CD8-positive, alpha-beta memory T cell (primary cell): Measurements from ENCODE around the gene ELOVL5. TPM values are rescaled to one million over a fixed set of nuclear protein-coding genes. Genes with fewer than 3 reads are reported as not detected.

Source experiments
- CTCF ChIA-PET: fragments of 350-600 bp; sonication (Branson Sonifier 250); formaldehyde crosslinking; loops from one replicate; lab custom pipeline; 2021; ENCODE audit warnings: antibody characterized with exemption; lab: Charles Lee
- POLR2A ChIA-PET: fragments of 350-600 bp; sonication (Branson Sonifier 250); formaldehyde crosslinking; loops from one replicate; lab custom pipeline; 2021; ENCODE audit warnings: antibody characterized with exemption; lab: Charles Lee
- DNase-seq, 5 donors: peaks; one replicate each; pipeline versions ENCODE4 v3.0.0 to v3.0.0-alpha.2; 2020 to 2022; ENCODE audit warnings: mixed read lengths in 1 of 5
- H3K27ac ChIP-seq: one replicate; pipeline ENCODE4 v1.7.0; 2013; ENCODE audit warnings: low read depth, mild to moderate bottlenecking, low read length, moderate library complexity
- H3K27me3 ChIP-seq: 2 replicates; pipeline ENCODE4 v1.7.0; 2013; ENCODE audit warnings: low read length, mild to moderate bottlenecking; ENCODE audit not compliant: insufficient read depth, poor library complexity, severe bottlenecking
- H3K36me3 ChIP-seq: 2 replicates; pipeline ENCODE4 v1.7.0; 2013; ENCODE audit warnings: mild to moderate bottlenecking, low read length, moderate library complexity; ENCODE audit not compliant: insufficient read depth
- H3K4me1 ChIP-seq: 2 replicates; pipeline ENCODE4 v1.7.0; 2013; ENCODE audit warnings: mild to moderate bottlenecking, low read length, moderate library complexity; ENCODE audit not compliant: insufficient read depth
- H3K4me3 ChIP-seq: 2 replicates; pipeline ENCODE4 v1.7.0; 2013; ENCODE audit warnings: mild to moderate bottlenecking, low read length
- H3K9me3 ChIP-seq: 2 replicates; pipeline ENCODE4 v1.7.0; 2013; ENCODE audit warnings: mild to moderate bottlenecking, low read length
- H3K27ac Mint-ChIP-seq, 8 donors: one replicate each; pipeline ENCODE4 v1.8.0; 2020 to 2021; ENCODE audit warnings: mixed read lengths in 8 of 8, mild to moderate bottlenecking in 6 of 8, inconsistent platforms in 3 of 8, moderate library complexity in 3 of 8
- H3K27me3 Mint-ChIP-seq, 2 donors: one replicate each; pipeline ENCODE4 v1.8.0; 2020 to 2021; ENCODE audit warnings: mixed read lengths in 2 of 2, mild to moderate bottlenecking in 1 of 2, moderate library complexity in 1 of 2
- H3K36me3 Mint-ChIP-seq, 3 donors: one replicate each; pipeline ENCODE4 v1.8.0; 2020 to 2021; ENCODE audit warnings: mixed read lengths in 3 of 3, inconsistent platforms in 1 of 3, mild to moderate bottlenecking in 1 of 3
- H3K4me1 Mint-ChIP-seq, 3 donors: one replicate each; pipeline ENCODE4 v1.8.0; 2020 to 2021; ENCODE audit warnings: mixed read lengths in 3 of 3, inconsistent platforms in 1 of 3, mild to moderate bottlenecking in 1 of 3
- H3K4me3 Mint-ChIP-seq, 7 donors: one replicate each; pipeline ENCODE4 v1.8.0; 2020 to 2021; ENCODE audit warnings: mixed read lengths in 7 of 7, mild to moderate bottlenecking in 6 of 7, moderate library complexity in 4 of 7, inconsistent platforms in 2 of 7
- H3K9me3 Mint-ChIP-seq, 5 donors: one replicate each; pipeline ENCODE4 v1.8.0; 2020 to 2022; ENCODE audit warnings: mixed read lengths in 5 of 5, mild to moderate bottlenecking in 3 of 5, moderate library complexity in 2 of 5, inconsistent platforms in 1 of 5
- polyA plus RNA-seq: library from polyadenylated mRNA; unstranded; fragments of 300-500 nt; fragmentation: Illumina TruSeq; gene quantifications from one replicate; pipeline ENCODE4 v1.2.3, GENCODE V29; 2021
- total RNA-seq, 2 experiments: library from RNA; stranded (reverse); gene quantifications; one replicate each; pipeline ENCODE4 v1.2.3, GENCODE V29; 2021

ELOVL5 gene
- total and polyA plus RNA-seq, 3 experiments from 2014 or later: 96.9 to 124 (median 117) TPM

GRCh38 chr6:53327017-53327395 lies 21.7 kb downstream of the ELOVL5 start:
- peak overlapping the region; percentile 19 to 90 (median 58) for H3K27ac Mint-ChIP-seq
- Histone ChIP-seq H3K4me3 (no peak overlapping the region), H3K27ac (no peak overlapping the region), H3K9me3 (no peaks in the 10 kb centered on the region), H3K4me1 (peaks cover 53% of the 10 kb centered on the region), H3K36me3 (no peaks in the 10 kb centered on the region), H3K27me3 (no peaks in the 10 kb centered on the region)
- ChIA-PET POLR2A (no interaction called here), CTCF (no interaction called here)
- peaks cover 0 to 2% (median 0%) of the 10 kb centered on the region in 5 donors for H3K9me3 Mint-ChIP-seq
- peaks cover 0 to 1% of the 10 kb centered on the region in 2 donors for H3K27me3 Mint-ChIP-seq
- peak overlapping the region in 4 of 7 donors; percentile 4 to 13 (median 6) for H3K4me3 Mint-ChIP-seq
- DNase-seq: no peak
- peaks cover 0 to 31% (median 12%) of the 10 kb centered on the region in 3 donors for H3K36me3 Mint-ChIP-seq
- peaks cover 75 to 85% (median 81%) of the 10 kb centered on the region in 3 donors for H3K4me1 Mint-ChIP-seq

- H3K4me3 Mint-ChIP-seq: peak overlapping the region in 2 of 7 donors; percentile 44 to 50
- peak overlapping the region; percentile 43 to 90 (median 69) for H3K27ac Mint-ChIP-seq
Observed at GRCh38 chr6:53326372-53327016, 22.3 kb downstream of the ELOVL5 start.

GRCh38 chr6:53325785-53326184 lies 23.0 kb downstream of the ELOVL5 start:
- H3K36me3 ChIP-seq: peaks cover 4% of the 10 kb centered on the region
- H3K4me3 Mint-ChIP-seq: peak overlapping the region in 4 of 7 donors; percentile 1 to 38 (median 15)
- peaks cover 54% of the 10 kb centered on the region for H3K4me1 ChIP-seq
- no peaks in the 10 kb centered on the region for H3K9me3 Mint-ChIP-seq
- no peaks in the 10 kb centered on the region for H3K9me3 ChIP-seq
- no peak for DNase-seq
- H3K27ac ChIP-seq: no peak overlapping the region
- no peaks in the 10 kb centered on the region for H3K27me3 ChIP-seq
- H3K4me3 ChIP-seq: no peak overlapping the region
- peak overlapping the region; percentile 13 to 85 (median 47) for H3K27ac Mint-ChIP-seq
- peaks cover 73 to 85% (median 81%) of the 10 kb centered on the region in 3 donors for H3K4me1 Mint-ChIP-seq
- peaks cover 0 to 1% of the 10 kb centered on the region in 2 donors for H3K27me3 Mint-ChIP-seq
- CTCF ChIA-PET: no interaction called here
- H3K36me3 Mint-ChIP-seq: peaks cover 0 to 31% (median 12%) of the 10 kb centered on the region in 3 donors
- POLR2A ChIA-PET: no interaction called here

More at GRCh38 chr6:53326372-53327016, 22.3 kb downstream of the ELOVL5 start:
- Mint-ChIP-seq H3K36me3 (peaks cover 0 to 30% (median 12%) of the 10 kb centered on the region in 3 donors), H3K4me1 (peaks cover 73 to 85% (median 81%) of the 10 kb centered on the region in 3 donors), H3K9me3 (no peaks in the 10 kb centered on the region), H3K27me3 (peaks cover 0 to 1% of the 10 kb centered on the region in 2 donors)
- Histone ChIP-seq H3K27ac (no peak overlapping the region), H3K27me3 (no peaks in the 10 kb centered on the region), H3K36me3 (no peaks in the 10 kb centered on the region), H3K9me3 (no peaks in the 10 kb centered on the region), H3K4me1 (peaks cover 53% of the 10 kb centered on the region), H3K4me3 (no peak overlapping the region)
- DNase-seq: no peak
- POLR2A ChIA-PET: no interaction called here
- CTCF ChIA-PET: no interaction called here

- Mint-ChIP-seq H3K36me3 (peaks cover 0 to 30% (median 12%) of the 10 kb centered on the region in 3 donors), H3K27ac (peak overlapping the region; percentile 4 to 86 (median 64)), H3K4me3 (peak overlapping the region in 5 of 7 donors; percentile 35 to 45 (median 42)), H3K4me1 (peaks cover 65 to 85% (median 83%) of the 10 kb centered on the region in 3 donors), H3K9me3 (no peaks in the 10 kb centered on the region), H3K27me3 (peaks cover 0 to 1% of the 10 kb centered on the region in 2 donors)
- no peak overlapping the region for H3K4me3 ChIP-seq
- peaks cover 39% of the 10 kb centered on the region for H3K4me1 ChIP-seq
- POLR2A ChIA-PET: interaction anchor here (0.5 to 2.6 kb wide), 7 partner anchors 12 to 86 kb away, joined by 3 to 8 read pairs (median 3); no protein-coding TSS in a partner anchor
- H3K9me3 ChIP-seq: no peaks in the 10 kb centered on the region
- CTCF ChIA-PET: interaction anchor here (0.6 to 1.5 kb wide), 8 partner anchors 8 to 506 kb away, joined by 3 to 6 read pairs (median 3); no protein-coding TSS in a partner anchor
- H3K27ac ChIP-seq: no peak overlapping the region
- no peak for DNase-seq
- H3K36me3 ChIP-seq: peaks cover 4% of the 10 kb centered on the region
- H3K27me3 ChIP-seq: no peaks in the 10 kb centered on the region
Observed at GRCh38 chr6:53322188-53323029, 26.3 kb downstream of the ELOVL5 start.

GRCh38 chr6:53321701-53322100 lies 27.0 kb downstream of the ELOVL5 start:
- Histone ChIP-seq H3K27me3 (no peaks in the 10 kb centered on the region), H3K4me3 (no peak overlapping the region), H3K4me1 (peaks cover 32% of the 10 kb centered on the region), H3K36me3 (peaks cover 4% of the 10 kb centered on the region), H3K27ac (no peak overlapping the region), H3K9me3 (no peaks in the 10 kb centered on the region)
- Mint-ChIP-seq H3K27ac (peak overlapping the region in 7 of 8 donors; percentile 13 to 86 (median 47)), H3K4me3 (no peak overlapping the region), H3K27me3 (peaks cover 0 to 1% of the 10 kb centered on the region in 2 donors), H3K9me3 (no peaks in the 10 kb centered on the region), H3K4me1 (peaks cover 64 to 85% (median 83%) of the 10 kb centered on the region in 3 donors), H3K36me3 (peaks cover 0 to 24% (median 8%) of the 10 kb centered on the region in 3 donors)
- ChIA-PET POLR2A (interaction anchor here (0.6 to 2.6 kb wide), 3 partner anchors 12 to 44 kb away, joined by 3 to 8 read pairs (median 4); no protein-coding TSS in a partner anchor), CTCF (interaction anchor here (1.0 to 1.5 kb wide), 4 partner anchors 9 to 27 kb away, joined by 3 to 6 read pairs (median 4); no protein-coding TSS in a partner anchor)
- no peak for DNase-seq

- Histone ChIP-seq H3K27me3 (no peaks in the 10 kb centered on the region), H3K9me3 (no peaks in the 10 kb centered on the region), H3K4me3 (no peak overlapping the region), H3K36me3 (peaks cover 4% of the 10 kb centered on the region), H3K27ac (no peak overlapping the region), H3K4me1 (peaks cover 32% of the 10 kb centered on the region)
- ChIA-PET CTCF (interaction anchor here (1.1 to 1.5 kb wide), 2 partner anchors 8 to 9 kb away, joined by 3 to 6 read pairs; no protein-coding TSS in a partner anchor), POLR2A (interaction anchor here (0.6 kb wide), 1 partner anchor 45 kb away, joined by 4 read pairs; no protein-coding TSS in a partner anchor)
- DNase-seq: no peak
- Mint-ChIP-seq H3K4me1 (peaks cover 64 to 85% (median 83%) of the 10 kb centered on the region in 3 donors), H3K4me3 (no peak overlapping the region), H3K9me3 (no peaks in the 10 kb centered on the region), H3K27ac (peak overlapping the region in 3 of 8 donors; percentile 10 to 34 (median 26)), H3K27me3 (peaks cover 0 to 1% of the 10 kb centered on the region in 2 donors), H3K36me3 (peaks cover 0 to 24% (median 8%) of the 10 kb centered on the region in 3 donors)
Observed at GRCh38 chr6:53320964-53321363, 27.8 kb downstream of the ELOVL5 start.

GRCh38 chr6:53318429-53318828 lies 30.3 kb downstream of the ELOVL5 start:
- Histone ChIP-seq H3K4me1 (peaks cover 51% of the 10 kb centered on the region), H3K27me3 (no peaks in the 10 kb centered on the region), H3K9me3 (no peaks in the 10 kb centered on the region), H3K4me3 (no peak overlapping the region), H3K27ac (no peak overlapping the region), H3K36me3 (peaks cover 4% of the 10 kb centered on the region)
- H3K27me3 Mint-ChIP-seq: no peaks in the 10 kb centered on the region
- DNase-seq: no peak
- ChIA-PET POLR2A (interaction anchor here (0.6 kb wide), 1 partner anchor 21 kb away, joined by 3 read pairs; no protein-coding TSS in a partner anchor), CTCF (interaction anchor here (1.0 to 2.3 kb wide), 6 partner anchors 10 to 147 kb away, joined by 3 to 8 read pairs (median 3); partner anchors contain the start of gene ELOVL5)
- H3K4me3 Mint-ChIP-seq: no peak overlapping the region
- peaks cover 75 to 93% (median 89%) of the 10 kb centered on the region in 3 donors for H3K4me1 Mint-ChIP-seq
- peaks cover 0 to 15% (median 4%) of the 10 kb centered on the region in 3 donors for H3K36me3 Mint-ChIP-seq
- no peaks in the 10 kb centered on the region for H3K9me3 Mint-ChIP-seq
- no peak overlapping the region for H3K27ac Mint-ChIP-seq
